HEK293 (cell line): ENCODE results near the gene PIGQ.
A peak's percentile ranks its signal among the peaks of the same experiment; 100 is the strongest.

Experiments used
- BCL11B ChIP-seq: fragments of 450-650 bp; formaldehyde crosslinking; IDR thresholded peaks from 2 replicates; pipeline ENCODE4 v1.5.1; 2016; ENCODE audit warnings: low read depth, missing biosample characterization, missing genetic modification characterization
- HOXC10 ChIP-seq: sonication (generic); formaldehyde crosslinking; IDR thresholded peaks from 2 replicates; pipeline ENCODE4 v1.8.1; 2023; ENCODE audit warnings: mild to moderate bottlenecking, missing genetic modification reagents
- KLF1 ChIP-seq: fragments of 450-650 bp; formaldehyde crosslinking; IDR thresholded peaks from 2 replicates; pipeline ENCODE4 v1.5.1; 2016; ENCODE audit warnings: missing biosample characterization, missing genetic modification characterization
- KLF9 ChIP-seq: fragments of 450-650 bp; formaldehyde crosslinking; IDR thresholded peaks from 2 replicates; pipeline ENCODE4 v1.5.1; 2016; ENCODE audit warnings: missing biosample characterization, missing genetic modification characterization, low read depth
- PATZ1 ChIP-seq: fragments of 450-650 bp; formaldehyde crosslinking; IDR thresholded peaks from 2 replicates; pipeline ENCODE4 v1.5.1; 2016; ENCODE audit warnings: missing biosample characterization, missing genetic modification characterization
- PRDM2 ChIP-seq: fragments of 450-650 bp; formaldehyde crosslinking; IDR thresholded peaks from 2 replicates; pipeline ENCODE4 v1.5.1; 2016; ENCODE audit warnings: missing biosample characterization, missing genetic modification characterization, borderline replicate concordance
- WT1 ChIP-seq: fragments of 450-650 bp; formaldehyde crosslinking; IDR thresholded peaks from 2 replicates; pipeline ENCODE4 v1.5.1; 2016; ENCODE audit warnings: missing biosample characterization, missing genetic modification characterization
- YY1 ChIP-seq: fragments of 450-650 bp; formaldehyde crosslinking; IDR thresholded peaks from 2 replicates; pipeline ENCODE4 v1.5.1; 2018; ENCODE audit warnings: missing biosample characterization, missing genetic modification characterization
- ZBTB8A ChIP-seq: fragments of 450-650 bp; formaldehyde crosslinking; IDR thresholded peaks from 2 replicates; pipeline ENCODE4 v1.5.1; 2016; ENCODE audit warnings: missing biosample characterization, missing genetic modification characterization
- ZFHX2 ChIP-seq: fragments of 450-650 bp; formaldehyde crosslinking; conservative IDR thresholded peaks from 2 replicates; pipeline ENCODE4 v1.5.1; 2016; ENCODE audit warnings: missing biosample characterization, missing genetic modification characterization
- ZNF140 ChIP-seq: fragments of 450-650 bp; formaldehyde crosslinking; IDR thresholded peaks from 2 replicates; pipeline ENCODE4 v1.5.1; 2016; ENCODE audit warnings: missing biosample characterization, missing genetic modification characterization
- ZNF302 ChIP-seq: fragments of 450-650 bp; formaldehyde crosslinking; IDR thresholded peaks from 2 replicates; pipeline ENCODE4 v1.5.1; 2016; ENCODE audit warnings: missing biosample characterization, missing genetic modification characterization, low read depth
- ZNF324 ChIP-seq: fragments of 450-650 bp; formaldehyde crosslinking; IDR thresholded peaks from 2 replicates; pipeline ENCODE4 v1.5.1; 2016; ENCODE audit warnings: missing biosample characterization, missing genetic modification characterization
- ZNF366 ChIP-seq: fragments of 450-650 bp; formaldehyde crosslinking; conservative IDR thresholded peaks from 2 replicates; pipeline ENCODE4 v1.5.1; 2016; ENCODE audit warnings: missing biosample characterization, missing genetic modification characterization
- ZNF394 ChIP-seq: fragments of 450-650 bp; formaldehyde crosslinking; IDR thresholded peaks from 2 replicates; pipeline ENCODE4 v1.5.1; 2016; ENCODE audit warnings: missing biosample characterization, missing genetic modification characterization, mild to moderate bottlenecking, moderate library complexity, borderline replicate concordance
- ZNF416 ChIP-seq: fragments of 450-650 bp; formaldehyde crosslinking; IDR thresholded peaks from 2 replicates; pipeline ENCODE4 v1.5.1; 2016; ENCODE audit warnings: missing biosample characterization, missing genetic modification characterization
- ZNF48 ChIP-seq: fragments of 450-650 bp; formaldehyde crosslinking; IDR thresholded peaks from 2 replicates; pipeline ENCODE4 v1.5.1; 2016; ENCODE audit warnings: missing biosample characterization, missing genetic modification characterization
- ZNF530 ChIP-seq: fragments of 450-650 bp; formaldehyde crosslinking; IDR thresholded peaks from 2 replicates; pipeline ENCODE4 v1.5.1; 2016; ENCODE audit warnings: low read depth, missing biosample characterization, missing genetic modification characterization
- ZNF610 ChIP-seq: fragments of 450-650 bp; formaldehyde crosslinking; IDR thresholded peaks from 2 replicates; pipeline ENCODE4 v1.5.1; 2016; ENCODE audit warnings: missing biosample characterization, missing genetic modification characterization, borderline replicate concordance
- ZNF624 ChIP-seq: fragments of 450-650 bp; formaldehyde crosslinking; IDR thresholded peaks from 2 replicates; pipeline ENCODE4 v1.5.1; 2017; ENCODE audit warnings: missing biosample characterization, missing genetic modification characterization
- ZNF629 ChIP-seq: fragments of 450-650 bp; formaldehyde crosslinking; IDR thresholded peaks from 2 replicates; pipeline ENCODE4 v1.5.1; 2017; ENCODE audit warnings: missing biosample characterization, missing genetic modification characterization
- ZNF658 ChIP-seq: fragments of 450-650 bp; formaldehyde crosslinking; IDR thresholded peaks from 2 replicates; pipeline ENCODE4; 2016; ENCODE audit warnings: missing biosample characterization, missing genetic modification characterization
- ZNF670 ChIP-seq: fragments of 450-650 bp; formaldehyde crosslinking; IDR thresholded peaks from 2 replicates; pipeline ENCODE4 v1.5.1; 2016; ENCODE audit warnings: missing biosample characterization, missing genetic modification characterization, low read depth
- TF ChIP-seq, protein P1 (sequence below): fragments of 450-650 bp; IDR thresholded peaks from 2 replicates; pipeline ENCODE4 v1.5.1; 2018; ENCODE audit warnings: missing biosample characterization, missing genetic modification characterization
- TF ChIP-seq, protein P2 (sequence below): fragments of 450-650 bp; IDR thresholded peaks from 2 replicates; pipeline ENCODE4 v1.5.1; 2018; ENCODE audit warnings: missing biosample characterization, mild to moderate bottlenecking, missing genetic modification characterization
- TF ChIP-seq, protein P3 (sequence below): fragments of 450-650 bp; formaldehyde crosslinking; IDR thresholded peaks from 2 replicates; pipeline ENCODE4 v1.5.1; 2016; ENCODE audit warnings: missing biosample characterization, missing genetic modification characterization

PIGQ gene

GRCh38 chr16:630815-631405, 61.1 kb downstream of the PIGQ start, which contains the start of gene WFIKKN1 (continued):
- TF ChIP-seq, protein P1, sequence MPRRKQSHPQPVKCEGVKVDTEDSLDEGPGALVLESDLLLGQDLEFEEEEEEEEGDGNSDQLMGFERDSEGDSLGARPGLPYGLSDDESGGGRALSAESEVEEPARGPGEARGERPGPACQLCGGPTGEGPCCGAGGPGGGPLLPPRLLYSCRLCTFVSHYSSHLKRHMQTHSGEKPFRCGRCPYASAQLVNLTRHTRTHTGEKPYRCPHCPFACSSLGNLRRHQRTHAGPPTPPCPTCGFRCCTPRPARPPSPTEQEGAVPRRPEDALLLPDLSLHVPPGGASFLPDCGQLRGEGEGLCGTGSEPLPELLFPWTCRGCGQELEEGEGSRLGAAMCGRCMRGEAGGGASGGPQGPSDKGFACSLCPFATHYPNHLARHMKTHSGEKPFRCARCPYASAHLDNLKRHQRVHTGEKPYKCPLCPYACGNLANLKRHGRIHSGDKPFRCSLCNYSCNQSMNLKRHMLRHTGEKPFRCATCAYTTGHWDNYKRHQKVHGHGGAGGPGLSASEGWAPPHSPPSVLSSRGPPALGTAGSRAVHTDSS (tag by site-specific recombination): no peak
- no peak for TF ChIP-seq ZNF302 (tag by site-specific recombination)
- TF ChIP-seq KLF9 (tag by site-specific recombination): peak; percentile 61; the same call in 1 of the 2 replicates
- no peak for TF ChIP-seq ZNF140 (tag by site-specific recombination)
- TF ChIP-seq PATZ1 (tag by site-specific recombination): peak; percentile 54
- no peak for TF ChIP-seq ZNF624 (tag by site-specific recombination)
- TF ChIP-seq WT1 (tag by site-specific recombination): no peak
- TF ChIP-seq, protein P2, sequence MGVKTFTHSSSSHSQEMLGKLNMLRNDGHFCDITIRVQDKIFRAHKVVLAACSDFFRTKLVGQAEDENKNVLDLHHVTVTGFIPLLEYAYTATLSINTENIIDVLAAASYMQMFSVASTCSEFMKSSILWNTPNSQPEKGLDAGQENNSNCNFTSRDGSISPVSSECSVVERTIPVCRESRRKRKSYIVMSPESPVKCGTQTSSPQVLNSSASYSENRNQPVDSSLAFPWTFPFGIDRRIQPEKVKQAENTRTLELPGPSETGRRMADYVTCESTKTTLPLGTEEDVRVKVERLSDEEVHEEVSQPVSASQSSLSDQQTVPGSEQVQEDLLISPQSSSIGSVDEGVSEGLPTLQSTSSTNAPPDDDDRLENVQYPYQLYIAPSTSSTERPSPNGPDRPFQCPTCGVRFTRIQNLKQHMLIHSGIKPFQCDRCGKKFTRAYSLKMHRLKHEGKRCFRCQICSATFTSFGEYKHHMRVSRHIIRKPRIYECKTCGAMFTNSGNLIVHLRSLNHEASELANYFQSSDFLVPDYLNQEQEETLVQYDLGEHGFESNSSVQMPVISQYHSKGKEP (tag by site-specific recombination): no peak
- TF ChIP-seq PRDM2: no peak
- TF ChIP-seq ZNF658 (tag by site-specific recombination): no peak
- TF ChIP-seq ZNF629 (tag by site-specific recombination): no peak
- TF ChIP-seq HOXC10: no peak
- peak; percentile 92 for TF ChIP-seq KLF1 (tag by site-specific recombination)
- TF ChIP-seq ZNF366 (tag by site-specific recombination): no peak
- peak; percentile 60 for TF ChIP-seq ZFHX2 (tag by site-specific recombination)
- no peak for TF ChIP-seq ZNF530 (tag by site-specific recombination)
- TF ChIP-seq ZNF670: no peak
- TF ChIP-seq ZNF416 (tag by site-specific recombination): no peak
- TF ChIP-seq ZNF324 (tag by site-specific recombination): no peak
- peak; percentile 74 for TF ChIP-seq ZBTB8A
- peak; percentile 62; the same call in 1 of the 2 replicates for TF ChIP-seq BCL11B (tag by site-specific recombination)
- no peak for TF ChIP-seq ZNF394 (tag by site-specific recombination)
- no peak for TF ChIP-seq ZNF48 (tag by site-specific recombination)
- TF ChIP-seq, protein P3, sequence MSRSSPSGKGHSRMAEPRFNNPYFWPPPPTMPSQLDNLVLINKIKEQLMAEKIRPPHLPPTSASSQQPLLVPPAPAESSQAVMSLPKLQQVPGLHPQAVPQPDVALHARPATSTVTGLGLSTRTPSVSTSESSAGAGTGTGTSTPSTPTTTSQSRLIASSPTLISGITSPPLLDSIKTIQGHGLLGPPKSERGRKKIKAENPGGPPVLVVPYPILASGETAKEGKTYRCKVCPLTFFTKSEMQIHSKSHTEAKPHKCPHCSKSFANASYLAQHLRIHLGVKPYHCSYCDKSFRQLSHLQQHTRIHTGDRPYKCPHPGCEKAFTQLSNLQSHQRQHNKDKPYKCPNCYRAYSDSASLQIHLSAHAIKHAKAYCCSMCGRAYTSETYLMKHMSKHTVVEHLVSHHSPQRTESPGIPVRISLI (tag by site-specific recombination): no peak
- no peak for TF ChIP-seq YY1 (tag by site-specific recombination)
- TF ChIP-seq ZNF610 (tag by site-specific recombination): 0 out of 2 replicates have a peak, but pooled peaks have one; percentile 41
